SK-N-MC (cell line): ENCODE results near the gene AHDC1.

Source experiments
- EZH2 ChIP-seq: fragments of 200-600 bp; sonication (generic); IDR thresholded peaks from one replicate; pipeline ENCODE4 v1.6.1; 2017; ENCODE audit warnings: antibody characterized with exemption
- POLR2AphosphoS5 ChIP-seq: IDR thresholded peaks from 2 replicates; pipeline ENCODE4 v1.6.1; 2012; ENCODE audit warnings: mild to moderate bottlenecking, low read depth, low read length, borderline replicate concordance

- TF ChIP-seq POLR2AphosphoS5 (no peak), EZH2 (no peak)
Measured at GRCh38 chr1:27593678-27594563, 10.0 kb downstream of the AHDC1 start.
